Upper lobe of left lung (tissue), 4 donors: ENCODE data around the gene GPR3.

ENCODE experiments used
- POLR2A ChIP-seq, 4 donors: fragments of 450-650 bp; IDR thresholded peaks; one replicate each; pipeline ENCODE4 v1.5.1; 2016 to 2017; ENCODE audit warnings: antibody characterized with exemption in 4 of 4, mild to moderate bottlenecking in 2 of 4
- TF ChIP-seq, protein P1 (sequence below), 6 experiments: fragments of 450-650 bp in 4 of 6; fragments of 200-600 bp in 2 of 6; sonication (generic) in 2 of 6; IDR thresholded peaks; one replicate each; pipeline ENCODE4 v1.5.1; 2016 to 2019; ENCODE audit warnings: antibody characterized with exemption in 6 of 6

DNA sequence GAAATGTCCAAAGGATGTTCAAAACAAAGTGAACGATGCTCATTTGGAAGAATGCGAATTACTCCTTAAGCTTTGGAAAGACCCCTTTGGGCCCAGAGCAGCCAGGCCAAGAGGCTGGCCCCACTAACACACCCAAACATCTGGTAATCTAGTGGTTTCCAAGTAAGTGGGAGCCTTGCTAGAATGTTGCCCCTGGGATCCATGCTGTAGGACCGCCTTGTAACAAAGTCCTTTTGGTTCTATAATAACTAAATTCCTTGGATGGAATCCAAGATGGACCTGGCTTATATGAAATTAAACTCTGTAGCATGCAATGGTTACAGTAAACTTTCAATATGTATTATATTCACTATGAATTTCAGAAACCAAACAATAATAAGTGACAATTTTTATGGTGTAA is 25.3 kb downstream of the GPR3 start:
- TF ChIP-seq, protein P1, sequence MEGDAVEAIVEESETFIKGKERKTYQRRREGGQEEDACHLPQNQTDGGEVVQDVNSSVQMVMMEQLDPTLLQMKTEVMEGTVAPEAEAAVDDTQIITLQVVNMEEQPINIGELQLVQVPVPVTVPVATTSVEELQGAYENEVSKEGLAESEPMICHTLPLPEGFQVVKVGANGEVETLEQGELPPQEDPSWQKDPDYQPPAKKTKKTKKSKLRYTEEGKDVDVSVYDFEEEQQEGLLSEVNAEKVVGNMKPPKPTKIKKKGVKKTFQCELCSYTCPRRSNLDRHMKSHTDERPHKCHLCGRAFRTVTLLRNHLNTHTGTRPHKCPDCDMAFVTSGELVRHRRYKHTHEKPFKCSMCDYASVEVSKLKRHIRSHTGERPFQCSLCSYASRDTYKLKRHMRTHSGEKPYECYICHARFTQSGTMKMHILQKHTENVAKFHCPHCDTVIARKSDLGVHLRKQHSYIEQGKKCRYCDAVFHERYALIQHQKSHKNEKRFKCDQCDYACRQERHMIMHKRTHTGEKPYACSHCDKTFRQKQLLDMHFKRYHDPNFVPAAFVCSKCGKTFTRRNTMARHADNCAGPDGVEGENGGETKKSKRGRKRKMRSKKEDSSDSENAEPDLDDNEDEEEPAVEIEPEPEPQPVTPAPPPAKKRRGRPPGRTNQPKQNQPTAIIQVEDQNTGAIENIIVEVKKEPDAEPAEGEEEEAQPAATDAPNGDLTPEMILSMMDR (IDR thresholded peaks at IDR 0.05): no peak
- TF ChIP-seq POLR2A (IDR thresholded peaks at IDR 0.05): no peak
